ENCODE data around the gene TMEM208. TPM values are rescaled to one million over a fixed set of nuclear protein-coding genes. Genes with fewer than 3 reads are reported as not detected.
A peak's percentile ranks its signal among the peaks of the same experiment; 100 is the strongest.

Gene TMEM208
- total and polyA plus RNA-seq, 12 donors = 52.1 to 289 (median 80.4) TPM

DNA sequence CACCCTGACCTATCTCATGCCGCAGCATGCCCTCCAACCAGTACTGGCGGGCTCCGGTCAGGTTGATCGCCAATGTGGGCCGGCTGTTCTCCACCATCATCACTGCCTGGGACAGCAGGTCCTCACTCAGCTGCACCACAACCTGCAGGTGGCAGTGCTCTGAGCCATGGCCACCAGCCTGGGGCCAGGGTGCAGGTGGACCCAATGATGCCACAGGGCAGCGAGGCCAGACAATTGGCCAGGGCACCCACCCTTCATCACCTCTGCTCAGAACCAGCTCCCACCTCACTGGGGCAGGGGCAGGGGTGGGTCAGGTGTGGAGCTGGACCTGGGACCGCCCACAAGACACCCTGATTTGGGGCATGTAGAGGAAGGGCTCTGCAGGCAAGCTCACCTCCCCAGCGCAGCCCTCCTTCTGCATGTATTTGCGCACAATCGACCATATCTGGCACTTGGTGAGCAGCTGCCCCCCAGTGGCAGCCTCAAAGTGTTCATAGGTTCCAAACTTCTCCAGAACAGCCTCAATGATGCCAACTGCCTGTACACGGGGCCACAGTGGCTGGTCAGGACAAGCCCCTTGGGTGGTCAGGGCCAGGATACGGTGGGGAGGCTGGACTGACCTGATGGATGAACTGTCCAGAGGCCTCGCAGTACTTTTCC is 47.4 kb upstream of the TMEM208 start:
- Histone ChIP-seq H3K4me3 (no peak overlapping the region), H3K9me3 (replicated peaks in 1 of 3) (no peaks in the 10 kb centered on the region), H3K27ac (no peak overlapping the region), H3K36me3 (replicated peaks in 1 of 2) (no peaks in the 10 kb centered on the region), H3K4me1 (replicated peaks in 1 of 2) (peaks cover 37 to 54% of the 10 kb centered on the region in 2 donors), H3K27me3 (no peaks in the 10 kb centered on the region)
- intact Hi-C loops (cut with DNase I) = no loop called here
- DNase-seq = no peak
- TF ChIP-seq, protein P1, sequence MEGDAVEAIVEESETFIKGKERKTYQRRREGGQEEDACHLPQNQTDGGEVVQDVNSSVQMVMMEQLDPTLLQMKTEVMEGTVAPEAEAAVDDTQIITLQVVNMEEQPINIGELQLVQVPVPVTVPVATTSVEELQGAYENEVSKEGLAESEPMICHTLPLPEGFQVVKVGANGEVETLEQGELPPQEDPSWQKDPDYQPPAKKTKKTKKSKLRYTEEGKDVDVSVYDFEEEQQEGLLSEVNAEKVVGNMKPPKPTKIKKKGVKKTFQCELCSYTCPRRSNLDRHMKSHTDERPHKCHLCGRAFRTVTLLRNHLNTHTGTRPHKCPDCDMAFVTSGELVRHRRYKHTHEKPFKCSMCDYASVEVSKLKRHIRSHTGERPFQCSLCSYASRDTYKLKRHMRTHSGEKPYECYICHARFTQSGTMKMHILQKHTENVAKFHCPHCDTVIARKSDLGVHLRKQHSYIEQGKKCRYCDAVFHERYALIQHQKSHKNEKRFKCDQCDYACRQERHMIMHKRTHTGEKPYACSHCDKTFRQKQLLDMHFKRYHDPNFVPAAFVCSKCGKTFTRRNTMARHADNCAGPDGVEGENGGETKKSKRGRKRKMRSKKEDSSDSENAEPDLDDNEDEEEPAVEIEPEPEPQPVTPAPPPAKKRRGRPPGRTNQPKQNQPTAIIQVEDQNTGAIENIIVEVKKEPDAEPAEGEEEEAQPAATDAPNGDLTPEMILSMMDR (IDR thresholded peaks at IDR 0.05) = no peak
- no peak for TF ChIP-seq POLR2A (IDR thresholded peaks at IDR 0.05)
- WGBS, 4 donors = 90 to 100% (median 98%) methylated on average over 5 to 13 of the region's 13 CpGs

DNA sequence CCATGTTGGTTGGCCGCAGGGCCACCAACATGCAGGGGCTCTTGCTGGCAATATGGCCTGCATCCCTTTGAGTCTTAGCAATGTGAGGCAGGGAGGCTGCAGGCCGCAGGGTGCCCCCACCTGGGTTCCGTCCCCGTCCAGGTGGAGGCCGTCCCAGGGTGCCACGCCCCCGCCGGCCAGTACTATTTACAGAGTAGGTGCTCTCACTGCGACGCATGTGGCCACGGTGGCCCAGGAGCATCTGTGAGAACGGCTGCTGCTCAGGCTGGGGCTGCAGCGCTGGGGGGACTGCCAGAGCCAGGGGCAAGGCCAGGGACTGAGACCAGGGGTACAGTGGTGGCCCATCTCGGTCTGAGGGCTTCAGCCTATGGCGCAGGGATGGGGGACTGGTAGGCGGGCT is 46.8 kb upstream of the TMEM208 start:
- WGBS, 4 donors = 88 to 100% (median 90%) methylated on average over 1 to 16 of the region's 16 CpGs
- H3K4me1 ChIP-seq (replicated peaks in 1 of 2) = peaks cover 37 to 54% of the 10 kb centered on the region in 2 donors
- no peaks in the 10 kb centered on the region for H3K36me3 ChIP-seq (replicated peaks in 1 of 2)
- intact Hi-C loops (cut with DNase I) = no loop called here
- H3K4me3 ChIP-seq = no peak overlapping the region
- no peak for DNase-seq
- TF ChIP-seq POLR2A (IDR thresholded peaks at IDR 0.05) = no peak
- TF ChIP-seq, protein P1 (IDR thresholded peaks at IDR 0.05) = no peak
- H3K27me3 ChIP-seq = no peaks in the 10 kb centered on the region
- H3K27ac ChIP-seq = peak overlapping the region in 1 of 5 donors; percentile 84
- H3K9me3 ChIP-seq (replicated peaks in 1 of 3) = no peaks in the 10 kb centered on the region

DNA sequence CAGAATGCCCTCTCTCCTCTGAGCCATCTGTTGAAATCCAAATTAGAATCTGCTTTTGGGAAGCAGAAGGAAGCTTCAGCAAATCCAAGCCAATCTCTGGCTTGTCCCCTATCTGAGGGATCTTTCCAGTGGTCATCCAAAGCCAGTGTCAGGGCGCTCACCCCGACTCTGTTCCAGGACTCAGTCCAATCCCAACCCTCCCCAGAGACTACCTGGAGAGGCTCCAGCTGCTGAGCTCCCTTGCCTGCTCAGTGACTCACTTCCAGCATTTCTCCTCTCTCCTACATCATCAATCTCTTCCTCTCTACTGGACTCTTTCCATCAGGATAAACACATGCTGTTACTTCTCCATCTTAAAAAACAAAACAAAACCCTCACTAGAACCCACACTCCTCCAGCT is 45.6 kb upstream of the TMEM208 start:
- H3K4me3 ChIP-seq = no peak overlapping the region
- TF ChIP-seq POLR2A (IDR thresholded peaks at IDR 0.05) = no peak
- TF ChIP-seq, protein P1 (IDR thresholded peaks at IDR 0.05) = no peak
- no peaks in the 10 kb centered on the region for H3K9me3 ChIP-seq (replicated peaks in 1 of 3)
- DNase-seq = peak; percentile 86 to 95 (median 93)
- peaks cover 40 to 56% of the 10 kb centered on the region in 2 donors for H3K4me1 ChIP-seq (replicated peaks in 1 of 2)
- H3K27me3 ChIP-seq = no peaks in the 10 kb centered on the region
- H3K36me3 ChIP-seq (replicated peaks in 1 of 2) = no peaks in the 10 kb centered on the region
- peak overlapping the region; percentile 39 to 99 (median 45) for H3K27ac ChIP-seq
- 0 to 32% (median 20%) methylated on average over 2 of the region's 2 CpGs for WGBS, 4 donors
- intact Hi-C loops (cut with DNase I) = no loop called here

DNA sequence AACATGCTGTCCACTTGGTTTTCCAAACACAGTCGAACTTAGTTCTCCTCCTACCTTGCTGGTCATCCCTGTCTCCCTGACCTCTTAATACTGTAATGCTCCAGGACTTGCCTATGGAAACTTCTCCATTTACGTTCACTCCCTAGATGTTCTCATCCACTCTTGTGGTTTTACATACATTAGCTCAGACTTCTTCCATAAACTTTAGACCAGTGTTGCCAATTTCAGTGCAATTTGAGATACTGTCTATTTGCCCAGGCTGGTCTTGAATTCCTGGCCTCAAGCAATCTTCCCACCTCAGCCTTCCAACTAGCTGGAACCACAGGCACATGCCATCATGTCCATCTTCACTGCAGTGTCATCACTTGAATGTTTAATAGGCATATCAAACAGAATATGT is 44.6 kb upstream of the TMEM208 start:
- Histone ChIP-seq H3K4me1 (replicated peaks in 1 of 2) (peaks cover 40 to 56% of the 10 kb centered on the region in 2 donors), H3K27ac (peak overlapping the region in 3 of 5 donors; percentile 45 to 99 (median 99))

More for the DNA sequence above, 44.6 kb upstream of the TMEM208 start:
- no peaks in the 10 kb centered on the region for H3K27me3 ChIP-seq
- TF ChIP-seq POLR2A (IDR thresholded peaks at IDR 0.05) = no peak
- TF ChIP-seq, protein P1 (IDR thresholded peaks at IDR 0.05) = no peak
- H3K4me3 ChIP-seq = no peak overlapping the region
- intact Hi-C loops (cut with DNase I) = no loop called here
- no peaks in the 10 kb centered on the region for H3K9me3 ChIP-seq (replicated peaks in 1 of 3)
- no peak for DNase-seq
- H3K36me3 ChIP-seq (replicated peaks in 1 of 2) = no peaks in the 10 kb centered on the region
- WGBS, 4 donors = 78 to 90% (median 86%) methylated on average over 2 of the region's 2 CpGs

Data from adrenal gland (tissue), 12 donors.